ENCODE data around the gene JAM3. TPM values are rescaled to one million over a fixed set of nuclear protein-coding genes. Genes with fewer than 3 reads are reported as not detected.
"Not testable (repeated sequence)": the region's sequence is repeated elsewhere in the genome, so short reads cannot be mapped to it uniquely, and the experiment has no call there.

JAM3 gene
- total RNA-seq, 2 donors from 2014 or later = 28.5 to 38.1 TPM

- no peaks in the 10 kb centered on the region for H3K36me3 ChIP-seq
- peaks cover 0 to 14% of the 10 kb centered on the region in 2 donors for H3K4me1 ChIP-seq
- no peak overlapping the region for H3K4me3 ChIP-seq
- no peaks in the 10 kb centered on the region for H3K27me3 ChIP-seq
- no peaks in the 10 kb centered on the region for H3K9me3 ChIP-seq
- TF ChIP-seq CTCF (IDR thresholded peaks at IDR 0.05) = no peak
- DNase-seq (ENCODE audit: low spot score) = no peak
- H3K27ac ChIP-seq = no peak overlapping the region
These were observed 5.5 kb downstream of the JAM3 start for GRCh38 chr11:134074346-134074745.

GRCh38 chr11:134074766-134075165, 5.9 kb downstream of the JAM3 start:
- no peak for TF ChIP-seq CTCF (IDR thresholded peaks at IDR 0.05)
- no peaks in the 10 kb centered on the region for H3K27me3 ChIP-seq
- H3K36me3 ChIP-seq = no peaks in the 10 kb centered on the region
- no peaks in the 10 kb centered on the region for H3K9me3 ChIP-seq
- no peak overlapping the region for H3K27ac ChIP-seq
- no peak for DNase-seq (ENCODE audit: low spot score)
- H3K4me3 ChIP-seq = no peak overlapping the region
- peaks cover 0 to 10% of the 10 kb centered on the region in 2 donors for H3K4me1 ChIP-seq

DNA sequence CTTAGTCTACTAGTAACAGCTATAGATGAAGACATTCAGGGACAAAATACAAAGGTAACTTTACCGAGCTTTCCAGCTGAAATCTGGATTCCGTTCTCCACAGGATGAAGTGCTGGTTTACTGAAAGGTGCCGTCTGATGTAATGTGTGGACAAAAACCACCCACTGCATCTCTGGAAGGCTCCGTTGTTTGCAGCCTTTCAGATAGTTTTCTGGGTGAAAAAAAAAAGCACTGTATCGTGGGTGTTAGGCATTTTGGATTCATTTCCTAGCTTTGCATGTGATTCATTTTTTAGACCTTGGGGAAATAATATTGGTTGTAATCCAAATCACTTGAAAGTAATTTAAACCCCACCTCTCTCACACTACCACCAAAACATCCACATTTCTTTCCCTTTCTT, 10.4 kb downstream of the JAM3 start:
- Histone ChIP-seq H3K4me1 (no peaks in the 10 kb centered on the region), H3K27me3 (no peaks in the 10 kb centered on the region), H3K27ac (no peak overlapping the region), H3K36me3 (no peaks in the 10 kb centered on the region), H3K9me3 (no peaks in the 10 kb centered on the region), H3K4me3 (no peak overlapping the region)
- TF ChIP-seq CTCF (IDR thresholded peaks at IDR 0.05) = no peak
- DNase-seq (ENCODE audit: low spot score) = no peak

GRCh38 chr11:134081258-134081657, 12.4 kb downstream of the JAM3 start:
- H3K27ac ChIP-seq; H3K36me3 ChIP-seq; H3K9me3 ChIP-seq; H3K4me1 ChIP-seq; H3K27me3 ChIP-seq; DNase-seq (ENCODE audit: low spot score); H3K4me3 ChIP-seq: not testable (repeated sequence)

GRCh38 chr11:134082990-134083389, 14.1 kb downstream of the JAM3 start:
- Histone ChIP-seq H3K4me1 (no peaks in the 10 kb centered on the region), H3K27me3 (no peaks in the 10 kb centered on the region), H3K36me3 (no peaks in the 10 kb centered on the region), H3K4me3 (no peak overlapping the region), H3K27ac (no peak overlapping the region), H3K9me3 (no peaks in the 10 kb centered on the region)
- no peak for DNase-seq (ENCODE audit: low spot score)
- no peak for TF ChIP-seq CTCF (IDR thresholded peaks at IDR 0.05)

DNA sequence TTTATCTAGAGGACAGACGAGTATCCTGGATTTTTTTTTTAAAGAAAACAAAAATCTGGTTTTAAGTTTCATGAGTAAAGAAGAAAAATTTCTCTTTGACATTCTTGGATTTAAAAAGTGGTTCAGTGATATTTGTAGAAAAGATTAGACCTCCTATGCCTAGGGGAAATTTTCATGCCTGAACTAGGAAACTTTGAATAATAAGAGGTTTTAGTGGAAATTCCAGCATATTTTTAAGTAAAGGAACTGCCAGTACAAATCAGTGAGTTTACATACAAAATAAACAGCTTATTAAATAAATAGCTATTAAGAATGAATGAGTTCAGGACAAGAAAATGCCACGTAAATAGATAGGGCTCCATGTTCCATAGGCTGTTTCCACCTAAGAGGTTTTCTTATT, 17.5 kb downstream of the JAM3 start:
- Histone ChIP-seq H3K27ac (no peak overlapping the region), H3K4me3 (no peak overlapping the region), H3K36me3 (no peaks in the 10 kb centered on the region), H3K27me3 (no peaks in the 10 kb centered on the region), H3K4me1 (no peaks in the 10 kb centered on the region), H3K9me3 (no peaks in the 10 kb centered on the region)
- TF ChIP-seq CTCF (IDR thresholded peaks at IDR 0.05) = no peak
- DNase-seq (ENCODE audit: low spot score) = no peak

GRCh38 chr11:134092006-134092405, 23.1 kb downstream of the JAM3 start:
- DNase-seq (ENCODE audit: low spot score); H3K27me3 ChIP-seq; H3K4me1 ChIP-seq; H3K27ac ChIP-seq; H3K9me3 ChIP-seq; H3K36me3 ChIP-seq; H3K4me3 ChIP-seq: not testable (repeated sequence)
